Activated T-cell treated with anti-CD3 and anti-CD28 coated beads, Interleukin-2, amount 50 U/mL, for 72 hours (primary cell): ENCODE data around the gene SEMA3E. TPM values are rescaled to one million over a fixed set of nuclear protein-coding genes. Genes with fewer than 3 reads are reported as not detected.
"Not testable (repeated sequence)": the region's sequence is repeated elsewhere in the genome, so short reads cannot be mapped to it uniquely, and the experiment has no call there.

Source experiments
- ATAC-seq, 2 donors: fragments of 150-1000 bp; cut with Tn5 transposase; replicated peaks in 1 of 2; 2 replicates each; pipeline ENCODE4 v1.10.0; 2021; ENCODE audit warnings: moderate library complexity in 2 of 2, mild to moderate bottlenecking in 1 of 2
- DNase-seq, 2 donors: peaks; one replicate each; pipeline ENCODE4 v3.0.0; 2021 to 2022; ENCODE audit warnings: mixed read lengths in 1 of 2
- H3K27ac Mint-ChIP-seq: one replicate; pipeline ENCODE4 v1.8.0; 2022; ENCODE audit warnings: mild to moderate bottlenecking, moderate library complexity, mixed read lengths
- H3K27me3 Mint-ChIP-seq: one replicate; pipeline ENCODE4 v1.8.0; 2022; ENCODE audit warnings: low read depth, mixed read lengths
- H3K36me3 Mint-ChIP-seq, 2 donors: one replicate each; pipeline ENCODE4 v1.8.0; 2022; ENCODE audit warnings: mixed read lengths in 2 of 2, mild to moderate bottlenecking in 1 of 2; ENCODE audit not compliant: insufficient read depth in 2 of 2
- H3K4me1 Mint-ChIP-seq: one replicate; pipeline ENCODE4 v1.8.0; 2022; ENCODE audit warnings: low read depth, mixed read lengths
- H3K4me3 Mint-ChIP-seq, 2 donors: one replicate each; pipeline ENCODE4 v1.8.0; 2022; ENCODE audit warnings: mild to moderate bottlenecking in 2 of 2, mixed read lengths in 2 of 2, moderate library complexity in 2 of 2
- H3K9me3 Mint-ChIP-seq, 2 donors: one replicate each; pipeline ENCODE4 v1.8.0; 2022; ENCODE audit warnings: mixed read lengths in 2 of 2
- total RNA-seq, 2 donors: library from RNA; stranded (reverse); gene quantifications; one replicate each; pipeline ENCODE4 v1.2.3, GENCODE V29; 2022

Gene SEMA3E
- total RNA-seq, 2 donors from 2014 or later, result not detected

DNA sequence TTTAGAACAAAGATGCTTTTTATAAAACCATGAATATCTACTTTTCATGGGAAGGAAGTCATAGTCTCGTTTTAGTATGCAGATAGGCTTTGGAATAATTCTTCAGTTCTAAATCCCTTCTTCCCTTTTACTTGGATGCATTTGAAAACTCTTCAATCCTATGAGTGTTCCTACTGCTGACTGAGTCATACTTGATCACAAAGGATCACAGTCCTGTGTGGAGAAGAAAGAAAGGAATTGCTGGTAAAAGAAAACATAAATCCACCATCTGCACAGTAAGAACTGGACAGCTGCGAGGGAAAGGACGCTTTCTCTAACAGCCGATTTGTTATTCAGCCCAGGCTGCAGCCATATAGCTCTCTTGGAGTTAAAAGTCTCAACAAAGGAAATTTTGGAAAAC, 209.9 kb downstream of the SEMA3E start:
- Mint-ChIP-seq H3K36me3 (no peaks in the 10 kb centered on the region), H3K27me3 (no peaks in the 10 kb centered on the region)
- no peak for ATAC-seq

DNA sequence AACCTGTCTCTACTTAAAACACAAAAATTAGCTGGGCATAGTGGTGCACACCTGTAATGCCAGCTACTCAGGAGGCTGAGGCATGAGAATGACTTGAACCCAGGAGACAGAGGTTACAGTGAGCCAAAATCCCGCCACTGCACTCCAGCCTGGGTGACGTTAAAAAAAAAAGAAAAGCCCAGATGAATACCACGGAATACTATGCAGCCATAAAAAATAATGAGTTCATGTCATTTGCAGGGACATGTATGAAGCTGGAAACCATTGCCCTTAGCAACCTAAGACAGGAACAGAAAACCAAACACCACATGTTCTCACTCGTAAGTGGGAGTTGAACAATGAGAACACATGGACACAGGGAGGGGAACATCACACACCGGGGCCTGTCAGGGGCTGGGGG, 218.7 kb downstream of the SEMA3E start:
- not testable (repeated sequence) for H3K4me1 Mint-ChIP-seq, H3K4me3 Mint-ChIP-seq, ATAC-seq, DNase-seq, H3K9me3 Mint-ChIP-seq, H3K36me3 Mint-ChIP-seq, H3K27ac Mint-ChIP-seq, H3K27me3 Mint-ChIP-seq

More for the DNA sequence above, 209.9 kb downstream of the SEMA3E start:
- peaks cover 0 to 4% of the 10 kb centered on the region in 2 donors for H3K9me3 Mint-ChIP-seq
- no peaks in the 10 kb centered on the region for H3K4me1 Mint-ChIP-seq
- no peak for DNase-seq
- H3K4me3 Mint-ChIP-seq, result no peak overlapping the region
- no peak overlapping the region for H3K27ac Mint-ChIP-seq

DNA sequence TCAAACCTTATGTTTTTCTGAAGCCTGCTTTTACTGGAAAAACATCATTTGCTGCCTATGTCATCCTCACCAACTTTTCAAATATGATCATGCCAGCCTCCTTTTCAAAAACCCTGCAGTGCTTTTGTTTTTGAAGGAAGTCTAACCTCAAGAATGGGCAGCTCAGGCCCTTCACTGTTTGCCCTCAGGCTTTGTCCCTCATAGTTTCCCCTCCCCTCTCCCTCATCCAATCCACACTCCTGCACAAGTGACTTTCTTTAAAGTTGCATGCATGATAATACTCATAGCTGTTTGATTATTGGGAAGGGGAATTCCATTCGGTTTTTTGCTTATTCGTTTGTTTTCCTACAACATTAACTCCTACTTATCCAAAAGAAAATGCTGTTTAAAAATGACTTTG, 219.4 kb downstream of the SEMA3E start:
- no peaks in the 10 kb centered on the region for H3K36me3 Mint-ChIP-seq
- ATAC-seq, result no peak
- H3K9me3 Mint-ChIP-seq, result peaks cover 0 to 2% of the 10 kb centered on the region in 2 donors
- no peak overlapping the region for H3K27ac Mint-ChIP-seq
- DNase-seq, result no peak
- no peak overlapping the region for H3K4me3 Mint-ChIP-seq
- H3K27me3 Mint-ChIP-seq, result no peaks in the 10 kb centered on the region
- H3K4me1 Mint-ChIP-seq, result no peaks in the 10 kb centered on the region

DNA sequence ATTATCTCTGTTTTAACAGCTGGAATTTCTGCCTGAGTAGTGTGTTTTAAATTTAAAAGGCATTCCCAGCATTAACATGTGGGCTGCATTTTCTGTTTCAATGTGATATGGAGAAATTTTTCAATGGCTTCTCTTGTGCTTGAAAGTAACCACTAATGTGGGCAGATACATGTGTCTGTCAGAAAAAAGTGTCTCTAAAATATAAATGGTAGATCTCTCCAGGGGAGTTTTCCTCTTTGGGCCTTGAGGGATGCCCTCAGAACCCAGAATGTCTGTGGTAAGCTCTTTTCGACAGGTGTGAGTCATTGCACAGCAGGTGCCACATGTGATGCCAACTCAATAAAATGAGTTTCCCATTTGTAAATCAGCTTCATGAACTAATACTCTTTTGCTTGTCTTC, 221.1 kb downstream of the SEMA3E start:
- no peak overlapping the region for H3K27ac Mint-ChIP-seq
- no peak for ATAC-seq
- no peak overlapping the region for H3K4me3 Mint-ChIP-seq
- peaks cover 0 to 2% of the 10 kb centered on the region in 2 donors for H3K9me3 Mint-ChIP-seq
- no peaks in the 10 kb centered on the region for H3K27me3 Mint-ChIP-seq
- no peaks in the 10 kb centered on the region for H3K4me1 Mint-ChIP-seq
- no peak for DNase-seq
- H3K36me3 Mint-ChIP-seq, result no peaks in the 10 kb centered on the region

DNA sequence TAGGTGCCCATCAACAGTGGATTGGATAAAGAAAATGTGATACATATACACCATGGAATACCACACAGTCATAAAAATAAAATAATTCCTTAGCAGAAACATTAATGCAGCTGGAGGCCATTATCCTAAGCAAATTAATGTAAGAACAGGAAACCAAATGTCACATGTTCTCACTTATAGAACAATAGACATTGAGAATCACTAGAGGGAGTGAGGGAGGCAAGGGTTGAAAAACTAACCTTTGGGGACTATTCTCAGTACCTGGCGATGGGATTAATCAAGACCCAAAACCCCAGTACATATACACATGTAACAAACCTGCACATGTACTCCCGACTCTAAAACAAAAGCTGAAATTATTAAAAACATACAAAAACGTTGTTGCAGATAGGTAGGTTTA, 222.6 kb downstream of the SEMA3E start:
- Mint-ChIP-seq H3K27me3 (no peaks in the 10 kb centered on the region), H3K4me1 (no peaks in the 10 kb centered on the region), H3K27ac (no peak overlapping the region), H3K9me3 (peaks cover 0 to 4% of the 10 kb centered on the region in 2 donors), H3K4me3 (no peak overlapping the region), H3K36me3 (no peaks in the 10 kb centered on the region)
- ATAC-seq (no peak), DNase-seq (no peak)

DNA sequence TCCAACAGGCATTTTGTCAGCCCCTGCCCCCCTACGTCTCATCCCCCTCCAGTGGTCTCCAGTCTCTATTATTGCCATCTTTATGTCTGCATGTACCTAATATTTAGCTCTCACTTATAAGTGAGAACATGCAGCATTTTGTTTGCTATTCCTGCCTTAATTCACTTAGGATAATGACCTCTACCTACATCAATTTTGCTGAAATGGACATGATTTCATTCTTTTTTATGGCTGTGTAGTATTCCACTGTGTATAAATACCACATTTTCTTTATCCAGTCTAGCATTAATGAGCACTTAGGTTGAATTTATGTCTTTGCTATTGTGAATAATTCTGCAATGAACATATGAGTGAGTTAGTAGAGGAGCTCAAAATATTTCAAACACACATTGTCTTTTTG, 229.9 kb downstream of the SEMA3E start:
- Mint-ChIP-seq H3K27me3 (no peaks in the 10 kb centered on the region), H3K4me3 (no peak overlapping the region), H3K9me3 (peaks cover 0 to 3% of the 10 kb centered on the region in 2 donors), H3K27ac (no peak overlapping the region), H3K36me3 (no peaks in the 10 kb centered on the region), H3K4me1 (no peaks in the 10 kb centered on the region)
- ATAC-seq (no peak), DNase-seq (no peak)

DNA sequence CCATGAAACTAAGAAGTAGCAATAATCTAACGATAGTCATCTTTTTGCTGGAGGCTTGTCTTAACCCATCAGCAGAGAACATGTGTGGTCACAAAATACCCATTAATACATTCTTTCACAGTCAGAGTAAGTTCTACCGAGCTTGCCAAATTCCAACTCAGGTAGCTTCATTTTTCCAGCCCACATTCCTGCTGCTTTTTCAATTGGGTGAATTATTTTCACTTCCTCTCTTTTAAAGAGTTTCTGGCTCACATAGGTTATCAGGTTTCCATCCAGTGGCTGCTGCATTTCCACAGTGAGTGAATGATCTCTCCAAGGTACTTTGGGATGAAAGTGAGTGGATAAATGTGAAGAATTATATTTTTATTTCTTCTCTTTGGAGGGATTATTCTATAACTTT, 233.1 kb downstream of the SEMA3E start:
- Mint-ChIP-seq H3K4me3 (no peak overlapping the region), H3K4me1 (no peaks in the 10 kb centered on the region), H3K27me3 (no peaks in the 10 kb centered on the region), H3K9me3 (peaks cover 0 to 3% of the 10 kb centered on the region in 2 donors), H3K27ac (no peak overlapping the region), H3K36me3 (no peaks in the 10 kb centered on the region)
- DNase-seq (no peak), ATAC-seq (no peak)

DNA sequence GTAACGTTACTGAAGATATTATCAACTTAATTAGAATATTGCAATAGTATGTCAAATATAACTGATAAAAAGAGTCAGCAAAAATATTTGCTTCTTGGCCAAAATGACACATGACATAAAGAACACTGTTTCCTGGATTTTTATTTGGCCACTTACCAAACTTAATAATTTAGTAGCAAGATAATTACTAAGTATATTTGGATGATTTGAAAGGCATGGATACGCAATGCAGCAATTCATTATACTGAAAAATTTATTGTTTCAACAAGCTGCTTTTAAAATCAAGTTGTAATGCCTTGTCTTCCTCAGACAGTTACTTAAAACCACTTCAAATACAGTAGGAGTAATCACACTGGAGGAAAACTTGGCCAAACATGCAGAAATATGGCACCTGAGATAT, 234.0 kb downstream of the SEMA3E start:
- Mint-ChIP-seq H3K9me3 (peaks cover 0 to 3% of the 10 kb centered on the region in 2 donors), H3K27ac (no peak overlapping the region), H3K27me3 (no peaks in the 10 kb centered on the region), H3K4me1 (no peaks in the 10 kb centered on the region), H3K36me3 (no peaks in the 10 kb centered on the region), H3K4me3 (no peak overlapping the region)
- DNase-seq, result no peak
- no peak for ATAC-seq

DNA sequence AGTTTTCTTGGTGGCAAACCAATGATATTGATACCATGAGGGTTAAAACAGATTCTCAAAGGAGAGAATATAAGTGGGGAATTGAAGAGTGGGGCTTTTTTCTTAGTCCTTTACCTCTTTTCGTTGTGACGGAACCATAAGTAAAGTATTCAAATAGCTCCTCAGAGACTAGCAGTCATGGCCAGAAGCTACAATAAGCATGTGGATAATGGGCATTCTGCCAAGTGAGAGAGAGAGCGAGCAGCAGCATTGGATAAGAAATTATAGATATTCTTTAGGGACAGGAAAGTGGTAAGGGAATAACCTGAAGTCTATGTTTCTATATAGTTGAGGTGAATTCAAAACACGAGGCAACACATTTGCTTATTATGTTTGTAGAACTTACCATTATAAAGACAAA, 235.1 kb downstream of the SEMA3E start:
- no peak for ATAC-seq
- Mint-ChIP-seq H3K9me3 (peaks cover 0 to 1% of the 10 kb centered on the region in 2 donors), H3K27ac (no peak overlapping the region)

DNA sequence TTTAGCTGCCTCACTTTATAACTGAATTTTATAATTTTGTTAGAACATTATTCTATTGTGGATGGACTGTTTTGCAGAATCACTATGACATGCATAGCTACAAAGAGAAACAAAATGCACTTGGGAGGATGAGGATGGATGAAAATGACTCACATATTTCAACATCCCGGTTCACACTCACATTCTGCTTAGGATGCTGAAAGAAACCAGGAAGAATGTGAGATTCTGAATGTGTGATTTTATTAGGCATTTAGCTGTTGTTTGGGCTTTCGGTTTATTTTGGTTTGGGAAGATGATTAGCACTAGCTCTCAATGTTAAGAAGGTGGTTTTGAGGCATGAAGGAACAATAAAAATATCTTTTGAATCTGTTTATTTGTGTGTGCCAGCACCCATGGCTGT, 235.5 kb downstream of the SEMA3E start:
- ATAC-seq, result no peak
- no peak for DNase-seq
- H3K27me3 Mint-ChIP-seq, result no peaks in the 10 kb centered on the region
- no peaks in the 10 kb centered on the region for H3K4me1 Mint-ChIP-seq
- H3K36me3 Mint-ChIP-seq, result no peaks in the 10 kb centered on the region
- peaks cover 0 to 1% of the 10 kb centered on the region in 2 donors for H3K9me3 Mint-ChIP-seq
- H3K4me3 Mint-ChIP-seq, result no peak overlapping the region
- H3K27ac Mint-ChIP-seq, result no peak overlapping the region

More for the DNA sequence above, 235.1 kb downstream of the SEMA3E start:
- Mint-ChIP-seq H3K4me3 (no peak overlapping the region), H3K27me3 (no peaks in the 10 kb centered on the region), H3K36me3 (no peaks in the 10 kb centered on the region), H3K4me1 (no peaks in the 10 kb centered on the region)
- no peak for DNase-seq

DNA sequence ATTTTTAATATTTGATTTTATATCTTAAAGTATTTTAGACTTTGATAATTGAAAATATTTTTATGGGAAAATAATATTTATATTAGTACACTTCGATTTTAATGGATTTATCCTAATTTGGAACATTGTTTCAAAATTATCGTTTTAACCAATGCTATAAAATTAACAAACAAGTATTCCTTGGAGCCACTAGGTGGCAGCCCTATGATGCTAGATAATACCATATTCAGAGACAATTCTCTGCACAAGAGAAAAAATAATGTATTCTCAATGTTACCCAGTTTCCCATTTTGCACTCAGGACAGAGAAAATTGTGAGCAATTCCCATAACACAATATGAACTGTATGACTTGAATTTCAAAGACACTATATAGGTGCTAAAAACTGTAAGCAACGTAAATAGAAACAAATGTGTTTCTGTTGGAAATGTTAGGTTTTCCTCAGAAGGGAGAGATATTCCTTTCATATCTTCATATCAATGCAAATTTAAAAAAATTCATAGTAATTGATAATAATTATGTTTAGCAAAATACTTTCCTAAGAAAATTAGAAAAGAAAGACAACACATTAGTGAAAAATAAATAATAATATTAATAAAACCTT, 237.8 kb downstream of the SEMA3E start:
- no peaks in the 10 kb centered on the region for H3K27me3 Mint-ChIP-seq

DNA sequence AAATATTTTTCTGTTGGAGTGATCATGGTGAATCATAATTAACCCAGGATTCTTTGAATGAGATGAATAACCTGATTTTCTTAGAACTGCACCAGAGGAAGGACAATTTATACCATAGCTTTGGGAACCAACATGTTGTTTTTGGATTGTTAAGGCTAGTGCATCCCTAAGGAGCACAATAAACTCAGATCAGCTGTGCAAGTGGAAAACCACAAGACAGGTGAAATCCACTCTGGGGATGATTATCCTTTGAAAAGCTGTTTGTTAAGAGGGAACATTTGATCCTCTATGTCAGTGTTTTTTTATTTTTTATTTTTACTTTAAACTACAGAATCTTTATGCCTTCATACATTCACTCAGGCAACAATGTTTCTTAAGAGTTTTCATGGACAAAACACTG, 254.2 kb downstream of the SEMA3E start:
- Mint-ChIP-seq H3K4me3 (no peak overlapping the region), H3K9me3 (no peaks in the 10 kb centered on the region), H3K36me3 (no peaks in the 10 kb centered on the region), H3K4me1 (no peaks in the 10 kb centered on the region), H3K27me3 (no peaks in the 10 kb centered on the region), H3K27ac (no peak overlapping the region)
- DNase-seq (no peak), ATAC-seq (no peak)

More for the DNA sequence above, 237.8 kb downstream of the SEMA3E start:
- no peak overlapping the region for H3K27ac Mint-ChIP-seq
- no peak overlapping the region for H3K4me3 Mint-ChIP-seq
- DNase-seq (no peak), ATAC-seq (no peak)
- H3K36me3 Mint-ChIP-seq, result no peaks in the 10 kb centered on the region
- peaks cover 0 to 1% of the 10 kb centered on the region in 2 donors for H3K9me3 Mint-ChIP-seq
- no peaks in the 10 kb centered on the region for H3K4me1 Mint-ChIP-seq

DNA sequence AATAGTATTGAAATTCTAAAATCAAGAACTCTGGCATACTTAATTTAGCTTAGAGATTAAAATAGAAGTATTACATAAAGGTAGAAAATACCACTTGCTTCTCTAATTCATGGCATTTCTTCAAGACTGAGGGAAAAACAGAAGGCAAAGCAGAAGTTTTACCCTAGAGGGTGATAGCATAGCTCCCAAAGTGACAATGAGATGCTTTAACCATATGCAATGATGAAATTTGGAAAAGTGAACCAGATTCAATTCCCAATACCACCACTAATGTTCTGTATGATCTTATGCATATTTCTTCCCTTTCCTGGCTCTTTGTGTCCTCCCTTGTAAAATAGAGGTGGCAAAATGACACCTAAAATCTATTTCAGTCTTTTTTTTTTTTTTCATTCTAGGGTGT, 260.5 kb downstream of the SEMA3E start:
- no peak overlapping the region for H3K4me3 Mint-ChIP-seq
- no peaks in the 10 kb centered on the region for H3K27me3 Mint-ChIP-seq
- DNase-seq (no peak), ATAC-seq (no peak)
- H3K27ac Mint-ChIP-seq, result no peak overlapping the region
- no peaks in the 10 kb centered on the region for H3K36me3 Mint-ChIP-seq
- peaks cover 0 to 3% of the 10 kb centered on the region in 2 donors for H3K9me3 Mint-ChIP-seq
- H3K4me1 Mint-ChIP-seq, result no peaks in the 10 kb centered on the region

DNA sequence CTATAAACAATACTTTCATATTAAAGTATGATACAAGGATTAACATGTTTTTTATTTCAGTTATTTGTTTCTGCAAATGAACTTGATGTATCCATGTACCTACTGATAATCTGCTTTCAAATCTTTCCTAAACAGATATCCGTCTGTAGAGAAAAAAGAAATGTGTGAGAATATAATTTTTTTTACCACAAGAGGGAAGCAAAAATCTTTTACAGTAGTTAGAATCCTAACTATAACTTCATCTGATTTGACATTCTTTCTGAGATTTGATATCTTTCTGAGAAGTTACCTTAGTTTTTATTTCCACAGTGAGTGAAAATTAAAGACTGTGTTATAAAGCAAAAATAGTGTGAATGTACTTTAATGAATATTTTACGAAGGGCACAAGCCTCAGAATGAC, 282.3 kb downstream of the SEMA3E start:
- no peak overlapping the region for H3K27ac Mint-ChIP-seq
- H3K36me3 Mint-ChIP-seq, result no peaks in the 10 kb centered on the region
- H3K4me3 Mint-ChIP-seq, result no peak overlapping the region
- DNase-seq, result no peak
- H3K27me3 Mint-ChIP-seq, result no peaks in the 10 kb centered on the region
- H3K9me3 Mint-ChIP-seq, result no peaks in the 10 kb centered on the region
- no peaks in the 10 kb centered on the region for H3K4me1 Mint-ChIP-seq
- no peak for ATAC-seq
